RWPE1 (cell line): Measurements from ENCODE around the gene HRH1.

Experiments used
- CTCF ChIA-PET: fragments of 350-600 bp; sonication (Branson Sonifier 250); formaldehyde crosslinking; extraction: SDS; loops from one replicate; lab custom pipeline; 2021; lab: Yijun Ruan, JAX
- POLR2A ChIA-PET: fragments of 400-600 bp; formaldehyde crosslinking; extraction: SDS; loops from one replicate; lab custom pipeline; 2020; ENCODE audit warnings: antibody characterized with exemption; ENCODE audit not compliant: low non-redundant PET; lab: Yijun Ruan, JAX
- DNase-seq: peaks from one replicate; pipeline ENCODE4 v3.0.0; 2012; ENCODE audit warnings: low spot score
- H3K27ac ChIP-seq: fragments of 450-650 bp; 2 replicates; pipeline ENCODE4 v1.5.1; 2017
- CTCF ChIP-seq: fragments of 450-650 bp; conservative IDR thresholded peaks from 2 replicates; pipeline ENCODE4 v1.5.1; 2017; ENCODE audit warnings: low read depth, mild to moderate bottlenecking

HRH1 gene

GRCh38 chr3:11206316-11206715, 52.0 kb downstream of the HRH1 start:
- ChIA-PET POLR2A (no interaction called here), CTCF (interaction anchor here (0.6 kb wide), 1 partner anchor 50 kb away, joined by 3 read pairs; no protein-coding TSS in a partner anchor)
- H3K27ac ChIP-seq, result peak overlapping the region; percentile 87
- no peak for TF ChIP-seq CTCF
- no peak for DNase-seq

- TF ChIP-seq CTCF, result no peak
- peak overlapping the region; percentile 87 for H3K27ac ChIP-seq
- no peak for DNase-seq
- POLR2A ChIA-PET, result no interaction called here
- CTCF ChIA-PET, result interaction anchor here (0.6 kb wide), 1 partner anchor 50 kb away, joined by 3 read pairs; no protein-coding TSS in a partner anchor
Observed at GRCh38 chr3:11206953-11207352, 52.7 kb downstream of the HRH1 start.

GRCh38 chr3:11211531-11212298, 57.4 kb downstream of the HRH1 start:
- POLR2A ChIA-PET, result no interaction called here
- CTCF ChIA-PET, result no interaction called here
- H3K27ac ChIP-seq, result peak overlapping the region; percentile 93
- DNase-seq, result no peak
- no peak for TF ChIP-seq CTCF

DNA sequence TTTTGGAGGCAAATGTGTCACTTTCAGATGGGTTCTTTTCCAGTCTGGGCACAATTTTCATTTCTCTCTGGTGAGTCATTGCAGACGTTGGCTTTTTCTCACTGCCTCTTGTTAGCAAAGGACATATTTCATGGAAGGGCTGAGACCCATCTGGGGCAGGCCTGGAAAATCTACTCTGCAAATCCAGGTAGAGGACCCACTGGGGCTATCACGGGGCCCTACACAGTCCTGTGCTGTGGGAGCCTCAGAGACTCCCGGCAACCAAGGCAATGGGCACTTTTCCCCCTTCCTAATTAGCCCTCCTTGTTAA, 58.0 kb downstream of the HRH1 start:
- DNase-seq, result peak; percentile 42
- peak overlapping the region; percentile 93 for H3K27ac ChIP-seq
- no peak for TF ChIP-seq CTCF
- ChIA-PET POLR2A (no interaction called here), CTCF (no interaction called here)

DNA sequence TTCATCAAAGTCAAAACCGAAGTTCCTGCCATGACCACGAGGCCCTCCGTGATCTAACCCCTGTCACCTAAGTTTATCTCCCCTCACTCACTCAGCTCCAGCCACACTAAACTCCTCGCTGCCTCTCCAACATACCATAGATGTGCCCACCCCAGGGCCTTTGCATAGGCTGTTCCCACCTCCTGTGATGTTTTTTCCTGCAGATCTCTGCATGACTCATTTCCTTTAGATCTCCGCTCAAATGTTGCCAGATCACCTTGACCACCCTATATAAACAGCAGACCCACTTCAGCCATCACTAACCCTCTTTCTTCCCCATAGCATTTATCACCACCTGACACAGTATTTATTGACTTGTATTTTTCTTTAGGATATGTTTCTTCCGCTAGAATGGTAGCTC, 58.5 kb downstream of the HRH1 start:
- no peak for TF ChIP-seq CTCF
- peak overlapping the region; percentile 93 for H3K27ac ChIP-seq
- ChIA-PET POLR2A (no interaction called here), CTCF (no interaction called here)
- no peak for DNase-seq

DNA sequence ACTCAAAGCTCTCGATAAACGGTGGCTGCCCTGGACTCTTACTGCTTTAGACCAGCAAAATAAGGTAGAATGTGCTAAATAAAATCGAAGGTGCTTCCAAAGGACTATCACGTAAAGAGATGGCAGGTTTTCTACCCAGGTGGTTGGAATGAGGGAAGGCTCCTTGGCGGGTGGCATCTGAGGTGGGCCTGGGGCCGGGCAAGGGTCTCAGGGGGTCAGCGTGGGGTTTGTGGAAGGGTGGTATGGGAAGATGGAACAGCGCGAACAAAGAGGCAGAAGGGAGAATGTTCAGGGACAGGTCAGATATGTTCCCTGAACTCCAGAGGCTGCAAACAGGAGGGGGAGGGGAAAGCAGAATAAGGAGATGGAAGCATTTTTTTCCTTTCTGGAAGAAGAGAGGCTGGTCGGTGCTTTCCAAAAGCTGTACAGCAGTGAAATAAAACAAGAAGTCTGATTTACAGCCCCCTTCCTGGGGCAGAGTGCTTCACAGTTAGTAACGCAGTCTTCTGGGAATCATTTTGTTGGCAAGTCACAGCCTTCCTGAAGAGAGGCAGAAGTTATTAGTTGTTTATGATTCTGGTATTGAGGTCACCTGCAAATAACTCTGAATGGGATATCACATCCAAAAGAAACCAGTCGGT, 59.6 kb downstream of the HRH1 start:
- no peak for DNase-seq
- no peak for TF ChIP-seq CTCF
- ChIA-PET CTCF (no interaction called here), POLR2A (no interaction called here)
- H3K27ac ChIP-seq, result peak overlapping the region; percentile 59
